Measurements from ENCODE around the gene KLF15.

KLF15 gene

GRCh38 chr3:126360046-126360713 is 3.0 kb upstream of the KLF15 start:
- no peak for DNase-seq (ENCODE audit: low spot score)

- no peak for DNase-seq (ENCODE audit: low spot score)
Measured at GRCh38 chr3:126358816-126359181, 1.6 kb upstream of the KLF15 start.

DNA sequence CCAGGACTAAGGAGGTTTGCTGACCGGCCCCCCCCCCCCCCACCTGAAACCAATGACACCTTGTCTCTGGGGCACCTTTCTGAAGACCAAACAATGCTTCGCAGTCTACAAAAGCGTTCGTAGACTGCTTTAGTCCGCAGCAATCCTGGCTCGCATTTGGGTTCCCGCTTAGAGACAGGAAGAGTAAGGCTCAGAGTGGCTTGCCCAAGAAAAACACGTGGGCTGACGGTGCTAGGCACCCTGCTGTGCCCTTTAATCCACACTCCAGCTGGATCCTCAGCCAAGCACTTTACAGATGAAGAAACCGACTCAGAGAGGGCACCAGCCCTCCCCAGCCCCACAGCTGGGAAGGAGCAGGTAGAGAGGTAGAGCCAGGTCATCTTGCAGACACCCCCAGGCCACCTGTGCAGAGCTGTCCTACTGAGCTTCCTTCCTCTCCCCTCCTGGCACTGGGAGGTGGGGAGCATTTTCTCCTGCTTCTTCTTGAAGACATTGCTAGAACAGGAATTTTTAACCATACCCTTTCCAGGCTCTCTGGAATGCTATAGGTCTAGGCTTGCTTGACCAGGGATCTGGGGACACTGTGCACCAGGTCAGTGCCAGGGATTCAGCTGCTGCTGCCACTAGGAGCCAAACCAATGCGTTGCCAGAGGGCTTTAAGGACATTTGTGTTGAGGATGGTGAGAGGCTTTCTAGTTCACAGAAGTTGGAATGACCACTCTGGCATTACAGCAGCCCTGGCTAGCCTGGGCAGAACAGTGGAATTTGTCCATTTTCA is 1.0 kb upstream of the KLF15 start:
- no peak for DNase-seq (ENCODE audit: low spot score)

- DNase-seq (ENCODE audit: low spot score) = no peak
Measured at GRCh38 chr3:126356373-126357264, 589 bp downstream of the KLF15 start.

DNA sequence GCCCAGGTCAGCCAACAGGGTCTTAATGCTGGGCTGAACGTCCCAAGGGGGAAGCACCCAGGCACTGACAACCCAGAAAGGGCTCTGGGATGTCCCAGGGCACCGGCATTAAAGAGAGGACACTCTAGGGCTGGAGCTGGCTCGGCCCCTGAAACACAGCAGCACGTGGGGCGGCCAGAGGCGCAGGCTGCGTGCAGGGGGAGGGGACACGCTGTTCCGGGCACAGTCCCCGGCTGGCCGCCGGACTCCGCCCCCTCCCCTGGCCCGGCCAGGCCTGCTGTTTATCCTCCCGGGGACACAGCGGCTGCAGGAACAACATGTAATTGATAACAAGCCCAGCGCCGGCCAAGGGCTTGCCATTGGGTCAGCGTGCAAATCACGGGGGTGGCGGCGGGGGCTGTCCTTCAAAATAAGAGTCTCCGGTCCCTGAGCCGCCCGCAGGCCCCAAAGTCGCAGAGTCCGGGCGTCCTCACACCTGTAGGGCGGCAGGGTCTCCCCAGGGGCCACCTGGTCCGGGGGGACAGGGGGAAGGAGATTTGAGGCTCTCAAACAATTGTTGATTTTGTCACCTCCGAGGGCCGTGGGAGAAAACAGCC is 1.3 kb downstream of the KLF15 start:
- no peak for DNase-seq (ENCODE audit: low spot score)

- no peak for DNase-seq (ENCODE audit: low spot score)
Measured at GRCh38 chr3:126355251-126355650, 2.0 kb downstream of the KLF15 start.

DNA sequence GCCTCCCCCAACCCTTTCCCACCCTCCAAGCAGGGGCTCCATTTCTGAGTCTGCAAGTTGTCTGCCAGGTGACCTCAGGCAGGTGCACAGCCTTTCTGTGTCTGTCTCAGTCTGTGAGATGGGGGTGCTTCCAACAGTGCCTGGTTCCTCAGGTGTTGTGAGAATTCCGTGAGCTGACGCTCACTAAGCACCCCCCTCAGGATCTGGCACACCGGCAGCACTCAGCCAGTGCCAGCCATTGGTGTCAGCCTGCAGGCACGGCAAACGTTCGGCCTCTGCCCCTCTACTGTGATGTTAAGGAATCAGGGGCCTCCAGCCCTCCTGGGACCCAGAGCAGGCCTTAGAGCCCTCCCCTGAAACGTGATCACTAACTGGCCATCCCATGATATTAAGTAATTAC is 2.4 kb downstream of the KLF15 start:
- no peak for DNase-seq (ENCODE audit: low spot score)

DNA sequence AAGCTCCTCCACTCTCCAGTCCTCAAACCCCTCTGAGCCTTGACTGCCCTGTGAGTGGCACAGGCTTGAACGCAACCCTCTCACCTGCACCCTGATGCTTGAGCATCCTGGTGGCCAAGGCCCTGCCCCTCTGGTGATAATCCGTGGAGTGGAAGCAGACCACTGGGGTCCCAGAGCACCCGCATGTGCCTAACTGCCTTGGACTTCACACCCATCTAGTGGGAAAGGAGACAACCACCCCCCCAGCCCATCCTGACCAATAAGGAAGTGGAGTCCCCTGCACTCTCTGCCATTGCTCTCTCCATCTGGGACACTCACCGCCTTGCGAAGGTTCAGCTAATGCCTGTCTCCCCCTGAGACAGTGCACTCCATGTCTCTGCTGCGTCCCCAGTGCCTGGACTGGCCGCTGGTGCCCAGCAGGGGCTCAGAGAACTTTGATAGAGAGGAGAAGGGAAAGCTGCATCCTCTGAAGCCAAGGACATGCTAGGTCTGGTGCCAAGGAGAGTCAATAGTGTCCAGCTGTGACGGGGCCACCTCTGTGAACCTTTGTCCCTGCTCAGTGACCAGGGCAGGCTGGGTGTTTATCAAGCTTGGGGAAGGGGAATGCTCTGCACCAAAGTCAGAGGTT is 3.4 kb downstream of the KLF15 start:
- DNase-seq (ENCODE audit: low spot score) = no peak

GRCh38 chr3:126352476-126353454 is 4.4 kb downstream of the KLF15 start:
- no peak for DNase-seq (ENCODE audit: low spot score)

DNA sequence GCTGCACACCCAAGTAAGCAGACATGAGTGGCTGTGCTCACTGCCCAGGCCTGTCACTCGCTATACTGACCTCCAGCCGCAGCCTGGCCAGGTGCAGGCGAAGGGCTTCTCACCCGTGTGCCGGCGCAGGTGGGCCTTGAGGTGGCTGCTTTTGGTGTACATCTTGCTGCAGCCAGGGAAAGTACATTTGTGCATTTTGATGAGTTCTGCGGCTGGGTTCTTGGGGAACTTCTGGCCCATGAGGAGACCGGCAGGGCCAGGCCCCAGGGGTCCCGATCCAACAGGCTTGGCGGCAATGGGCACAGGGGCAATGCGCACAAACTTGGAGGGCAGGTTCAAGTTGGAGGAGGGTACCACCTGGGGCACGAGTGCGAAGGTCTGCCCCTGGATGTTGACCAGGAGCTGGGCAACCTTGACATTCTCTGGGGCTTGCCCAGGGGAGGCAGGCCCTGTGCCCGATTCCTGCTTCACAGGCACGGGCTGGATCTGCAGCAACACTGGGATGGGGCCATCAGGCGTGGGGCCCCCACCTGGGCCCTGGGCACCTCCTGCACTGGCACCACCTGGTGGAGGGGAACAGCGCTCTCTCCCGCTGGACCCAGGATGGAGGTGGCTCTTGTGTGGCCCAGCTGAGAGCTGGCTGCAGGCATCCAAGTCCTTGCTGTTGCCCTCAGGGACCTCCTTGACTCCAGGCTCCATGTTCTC is 5.3 kb downstream of the KLF15 start:
- DNase-seq (ENCODE audit: low spot score) = no peak

GRCh38 chr3:126351086-126351770 is 6.0 kb downstream of the KLF15 start:
- no peak for DNase-seq (ENCODE audit: low spot score)

- DNase-seq (ENCODE audit: low spot score) = no peak
Measured at GRCh38 chr3:126350502-126351085, 6.6 kb downstream of the KLF15 start.

GRCh38 chr3:126349611-126350501 is 7.4 kb downstream of the KLF15 start:
- DNase-seq (ENCODE audit: low spot score) = no peak

DNA sequence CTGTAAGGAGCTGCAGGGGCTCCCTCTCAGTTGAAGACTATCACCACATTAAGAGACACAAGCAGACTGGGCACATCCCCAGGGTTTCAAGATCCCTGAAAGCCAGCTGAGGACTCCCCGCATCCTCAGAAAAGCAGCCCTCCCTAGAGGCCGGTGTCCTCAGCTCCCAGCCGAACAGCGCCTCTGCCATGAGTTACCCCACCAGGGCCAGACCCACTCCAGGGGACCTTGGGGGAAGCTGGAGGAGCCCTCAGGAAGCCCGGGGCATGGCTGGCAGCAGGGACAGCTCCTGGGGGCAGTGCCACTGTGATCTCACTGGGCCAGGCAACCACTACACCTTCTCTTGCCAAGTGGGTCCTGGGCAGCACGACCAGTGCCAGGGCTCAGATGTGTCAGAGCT is 8.1 kb downstream of the KLF15 start:
- no peak for DNase-seq (ENCODE audit: low spot score)

DNA sequence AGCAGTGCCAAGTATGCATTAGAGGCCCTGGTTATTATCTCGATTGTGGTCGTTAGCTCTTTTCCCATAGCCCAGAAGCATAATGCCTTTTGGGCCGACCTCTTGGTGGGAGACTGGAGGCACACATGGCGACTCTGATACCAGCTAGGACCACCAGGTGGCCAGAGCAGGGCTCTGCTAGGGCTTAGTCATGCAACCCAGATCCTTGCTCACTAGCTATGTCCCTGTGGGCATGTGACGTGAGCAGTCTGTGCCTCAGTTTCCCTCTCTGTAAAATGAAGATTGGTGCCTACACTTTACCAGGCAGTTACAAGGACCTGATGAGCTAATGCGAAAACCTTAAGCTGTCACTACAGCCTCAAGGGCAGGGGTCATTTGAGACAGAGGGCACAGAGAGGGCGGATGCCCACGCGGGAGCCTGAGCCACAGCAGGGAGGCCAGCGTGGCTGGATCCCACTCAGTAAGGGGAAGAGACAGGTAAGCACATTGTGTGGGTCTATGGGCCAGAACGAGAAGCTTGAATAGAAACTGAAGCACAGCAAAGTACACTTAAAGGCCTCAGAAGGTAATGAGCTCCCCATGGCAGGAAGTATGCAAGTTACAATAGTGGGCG is 8.8 kb downstream of the KLF15 start:
- no peak for DNase-seq (ENCODE audit: low spot score)

- no peak for DNase-seq (ENCODE audit: low spot score)
Measured at GRCh38 chr3:126347543-126348161, 9.6 kb downstream of the KLF15 start.

GRCh38 chr3:126346466-126346865 is 10.7 kb downstream of the KLF15 start:
- no peak for DNase-seq (ENCODE audit: low spot score)
